Osteoblast (primary cell): ENCODE data around the gene PPP2R5A. TPM values are rescaled to one million over a fixed set of nuclear protein-coding genes. Genes with fewer than 3 reads are reported as not detected.

Experiments
- DNase-seq: peaks from one replicate; pipeline ENCODE4 v3.0.0; 2011; ENCODE audit warnings: low spot score, mixed read lengths; ENCODE audit not compliant: insufficient read length; ENCODE audit errors: missing footprints
- H2AFZ ChIP-seq: 2 replicates; pipeline ENCODE4 v1.6.0; 2011; ENCODE audit warnings: mild to moderate bottlenecking, low read length
- H3K27ac ChIP-seq: 2 replicates; pipeline ENCODE4 v1.5.1; 2011; ENCODE audit warnings: mild to moderate bottlenecking, low read depth, low read length, moderate library complexity
- H3K27me3 ChIP-seq: 2 replicates; pipeline ENCODE4 v1.6.0; 2012; ENCODE audit warnings: mild to moderate bottlenecking, control low read depth, inconsistent platforms, low read length, moderate library complexity; ENCODE audit not compliant: insufficient read depth
- H3K36me3 ChIP-seq: 2 replicates; pipeline ENCODE4 v1.5.1; 2011; ENCODE audit warnings: mild to moderate bottlenecking, low read length, control low read depth, moderate library complexity; ENCODE audit not compliant: insufficient read depth
- H3K4me1 ChIP-seq: 2 replicates; pipeline ENCODE4 v1.5.1; 2011; ENCODE audit warnings: mild to moderate bottlenecking, low read length, control low read depth, moderate library complexity; ENCODE audit not compliant: insufficient read depth
- H3K4me2 ChIP-seq: 2 replicates; pipeline ENCODE4 v1.6.0; 2011; ENCODE audit warnings: mild to moderate bottlenecking, low read length; ENCODE audit not compliant: insufficient read depth
- H3K4me3 ChIP-seq: fragments of 200-600 bp; sonication (generic); 3 replicates; pipeline ENCODE4 v1.5.1; 2012; ENCODE audit warnings: mild to moderate bottlenecking, low read length, inconsistent platforms; ENCODE audit not compliant: insufficient read depth
- H3K79me2 ChIP-seq: 2 replicates; pipeline ENCODE4 v1.6.0; 2012; ENCODE audit warnings: mild to moderate bottlenecking, low read length, control low read depth, inconsistent platforms; ENCODE audit not compliant: insufficient read depth
- H3K9me3 ChIP-seq: 2 replicates; pipeline ENCODE4 v1.5.1; 2011; ENCODE audit warnings: low read depth, low read length, control low read depth
- H4K20me1 ChIP-seq: 2 replicates; pipeline ENCODE4 v1.6.0; 2012; ENCODE audit warnings: mild to moderate bottlenecking, low read length, control low read depth; ENCODE audit not compliant: insufficient read depth
- total RNA-seq: library from RNA; depleted of rRNA; stranded (reverse); fragments of >200 nt; gene quantifications from 2 replicates; pipeline ENCODE4 v1.2.3, GENCODE V29; 2012
- TF ChIP-seq, protein P1 (sequence below): IDR thresholded peaks from 2 replicates; pipeline ENCODE4 v1.5.1; 2011; ENCODE audit warnings: mild to moderate bottlenecking, low read depth, low read length, moderate library complexity; ENCODE audit errors: extremely low read depth

Gene PPP2R5A
- total RNA-seq, 1 donor = 21.4 TPM

- Histone ChIP-seq H3K27ac (no peak overlapping the region), H3K79me2 (no peaks in the 10 kb centered on the region), H3K4me3 (no peak overlapping the region), H2AFZ (no peak overlapping the region), H3K4me2 (no peak overlapping the region), H3K4me1 (no peaks in the 10 kb centered on the region), H3K27me3 (no peaks in the 10 kb centered on the region), H3K36me3 (no peaks in the 10 kb centered on the region), H3K9me3 (no peaks in the 10 kb centered on the region), H4K20me1 (no peaks in the 10 kb centered on the region)
- TF ChIP-seq, protein P1, sequence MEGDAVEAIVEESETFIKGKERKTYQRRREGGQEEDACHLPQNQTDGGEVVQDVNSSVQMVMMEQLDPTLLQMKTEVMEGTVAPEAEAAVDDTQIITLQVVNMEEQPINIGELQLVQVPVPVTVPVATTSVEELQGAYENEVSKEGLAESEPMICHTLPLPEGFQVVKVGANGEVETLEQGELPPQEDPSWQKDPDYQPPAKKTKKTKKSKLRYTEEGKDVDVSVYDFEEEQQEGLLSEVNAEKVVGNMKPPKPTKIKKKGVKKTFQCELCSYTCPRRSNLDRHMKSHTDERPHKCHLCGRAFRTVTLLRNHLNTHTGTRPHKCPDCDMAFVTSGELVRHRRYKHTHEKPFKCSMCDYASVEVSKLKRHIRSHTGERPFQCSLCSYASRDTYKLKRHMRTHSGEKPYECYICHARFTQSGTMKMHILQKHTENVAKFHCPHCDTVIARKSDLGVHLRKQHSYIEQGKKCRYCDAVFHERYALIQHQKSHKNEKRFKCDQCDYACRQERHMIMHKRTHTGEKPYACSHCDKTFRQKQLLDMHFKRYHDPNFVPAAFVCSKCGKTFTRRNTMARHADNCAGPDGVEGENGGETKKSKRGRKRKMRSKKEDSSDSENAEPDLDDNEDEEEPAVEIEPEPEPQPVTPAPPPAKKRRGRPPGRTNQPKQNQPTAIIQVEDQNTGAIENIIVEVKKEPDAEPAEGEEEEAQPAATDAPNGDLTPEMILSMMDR = no peak
- peak; percentile 2 for DNase-seq
These were observed 28.1 kb upstream of the PPP2R5A start for GRCh38 chr1:212257157-212257556.

GRCh38 chr1:212259693-212260480 is 25.3 kb upstream of the PPP2R5A start:
- Histone ChIP-seq H3K4me3 (no peak overlapping the region), H3K27me3 (no peaks in the 10 kb centered on the region), H3K9me3 (no peaks in the 10 kb centered on the region), H2AFZ (no peak overlapping the region), H3K4me2 (no peak overlapping the region), H3K27ac (no peak overlapping the region), H3K79me2 (no peaks in the 10 kb centered on the region), H4K20me1 (no peaks in the 10 kb centered on the region), H3K4me1 (no peaks in the 10 kb centered on the region), H3K36me3 (no peaks in the 10 kb centered on the region)
- no peak for DNase-seq
- TF ChIP-seq, protein P1 = no peak

- H3K36me3 ChIP-seq = no peaks in the 10 kb centered on the region
- no peak overlapping the region for H3K27ac ChIP-seq
- no peaks in the 10 kb centered on the region for H3K4me1 ChIP-seq
- no peak overlapping the region for H2AFZ ChIP-seq
- no peaks in the 10 kb centered on the region for H3K27me3 ChIP-seq
- TF ChIP-seq, protein P1 = no peak
- no peaks in the 10 kb centered on the region for H4K20me1 ChIP-seq
- peak; percentile 11 for DNase-seq
- H3K4me2 ChIP-seq = no peak overlapping the region
- H3K79me2 ChIP-seq = no peaks in the 10 kb centered on the region
- no peaks in the 10 kb centered on the region for H3K9me3 ChIP-seq
- no peak overlapping the region for H3K4me3 ChIP-seq
These were observed 24.5 kb upstream of the PPP2R5A start for GRCh38 chr1:212260557-212261355.

DNA sequence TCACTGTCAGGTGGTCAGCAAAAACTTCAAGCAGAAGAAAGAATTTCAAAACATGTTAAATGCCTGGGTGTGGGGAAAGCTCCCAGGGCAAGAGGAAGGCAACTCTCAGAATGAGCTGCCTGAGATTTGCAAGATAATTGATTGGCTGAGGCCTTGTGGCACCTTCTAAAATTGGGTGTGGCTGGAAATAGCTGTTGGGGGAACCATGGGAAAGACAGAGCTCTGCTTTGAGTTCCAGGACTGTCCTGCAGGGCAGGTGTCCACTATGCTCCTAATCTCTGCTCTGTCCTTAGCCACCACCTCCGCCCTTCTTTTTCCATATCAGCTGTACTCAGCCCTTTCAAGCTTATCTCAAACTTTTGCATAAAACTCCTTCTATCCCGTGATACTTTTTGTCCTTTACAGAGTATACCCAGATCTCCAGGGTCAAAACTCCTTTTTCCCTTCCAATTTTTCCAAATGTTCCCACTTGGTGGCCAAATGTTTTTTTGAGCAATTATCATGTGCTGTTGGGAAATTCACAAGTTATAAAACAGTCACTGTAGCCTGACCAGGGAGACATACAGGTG is 23.8 kb upstream of the PPP2R5A start:
- Histone ChIP-seq H3K4me1 (no peaks in the 10 kb centered on the region), H3K36me3 (no peaks in the 10 kb centered on the region), H3K4me2 (no peak overlapping the region), H3K79me2 (no peaks in the 10 kb centered on the region), H2AFZ (no peak overlapping the region), H3K27me3 (no peaks in the 10 kb centered on the region), H4K20me1 (no peaks in the 10 kb centered on the region), H3K9me3 (no peaks in the 10 kb centered on the region), H3K27ac (no peak overlapping the region), H3K4me3 (no peak overlapping the region)
- DNase-seq = peak; percentile 13
- TF ChIP-seq, protein P1 = no peak
